GM19025 (cell line): Measurements from ENCODE around the gene MCM6.
"Not testable (repeated sequence)": the region's sequence is repeated elsewhere in the genome, so short reads cannot be mapped to it uniquely, and the experiment has no call there.

Experiments
- ATAC-seq: cut with Tn5 transposase; IDR thresholded peaks from one replicate; pipeline ENCODE4 v1.9.1; 2021; ENCODE audit warnings: mild to moderate bottlenecking, low read depth, moderate library complexity; ENCODE audit not compliant: unreplicated experiment

Gene MCM6

GRCh38 chr2:135876066-135876711, at the start of gene MCM6:
TSS of gene MCM6 (minus strand) at chr2:135876443. CDS start at chr2:135876365, 78 bp downstream.
- ATAC-seq: peak; percentile 85

GRCh38 chr2:135925571-135925970, 49.3 kb upstream of the MCM6 start:
- ATAC-seq: no peak

GRCh38 chr2:135916207-135916606, 40.0 kb upstream of the MCM6 start:
- ATAC-seq: no peak

- no peak for ATAC-seq
These were observed 38.2 kb upstream of the MCM6 start for GRCh38 chr2:135914485-135914884.

- ATAC-seq: no peak
These were observed 37.6 kb upstream of the MCM6 start for GRCh38 chr2:135913727-135914365.

- no peak for ATAC-seq
These were observed 33.7 kb upstream of the MCM6 start for GRCh38 chr2:135909976-135910375.

GRCh38 chr2:135905679-135906078, 29.4 kb upstream of the MCM6 start:
- no peak for ATAC-seq

GRCh38 chr2:135904341-135904989, 28.2 kb upstream of the MCM6 start:
- no peak for ATAC-seq

GRCh38 chr2:135903650-135904049, 27.4 kb upstream of the MCM6 start:
- no peak for ATAC-seq

- ATAC-seq: no peak
These were observed 23.3 kb upstream of the MCM6 start for GRCh38 chr2:135899567-135899966.

- no peak for ATAC-seq
These were observed 22.1 kb upstream of the MCM6 start for GRCh38 chr2:135898234-135898786.

GRCh38 chr2:135894930-135895329, 18.7 kb upstream of the MCM6 start:
- ATAC-seq: no peak

GRCh38 chr2:135893374-135893794, 17.1 kb upstream of the MCM6 start:
- ATAC-seq: no peak

GRCh38 chr2:135890835-135891234, 14.6 kb upstream of the MCM6 start:
- no peak for ATAC-seq

GRCh38 chr2:135890149-135890548, 13.9 kb upstream of the MCM6 start:
- no peak for ATAC-seq

GRCh38 chr2:135888587-135888986, 12.3 kb upstream of the MCM6 start:
- not testable (repeated sequence) for ATAC-seq

GRCh38 chr2:135885709-135886108, 9.5 kb upstream of the MCM6 start:
- no peak for ATAC-seq

GRCh38 chr2:135882415-135882814, 6.2 kb upstream of the MCM6 start:
- ATAC-seq: no peak

- ATAC-seq: not testable (repeated sequence)
These were observed 527 bp upstream of the MCM6 start for GRCh38 chr2:135876770-135877169.

GRCh38 chr2:135875491-135876065, 665 bp downstream of the MCM6 start:
- ATAC-seq: peak; percentile 50

- ATAC-seq: no peak
These were observed 1.4 kb downstream of the MCM6 start for GRCh38 chr2:135874777-135875365.
